WTC11 (cell line): ENCODE results near the gene CAB39.

ENCODE experiments used
- CREB1 ChIP-seq: sonication (generic); formaldehyde crosslinking; IDR thresholded peaks from 2 replicates; pipeline ENCODE4 v1.8.0; 2023; ENCODE audit warnings: mild to moderate bottlenecking, missing genetic modification reagents
- CTCF ChIP-seq: fragments of 200-600 bp; IDR thresholded peaks from 2 replicates; pipeline ENCODE4 v1.8.0; 2022; ENCODE audit warnings: antibody characterized with exemption
- EMX1 ChIP-seq: fragments of 250-450 bp; sonication (Bioruptor Pico); IDR thresholded peaks from 2 replicates; pipeline ENCODE4 v1.8.0; 2021; ENCODE audit warnings: mild to moderate bottlenecking
- FOXP1 ChIP-seq: sonication (generic); formaldehyde crosslinking; IDR thresholded peaks from 2 replicates; pipeline ENCODE4 v1.8.0; 2022; ENCODE audit warnings: missing genetic modification reagents, mild to moderate bottlenecking, moderate library complexity, borderline replicate concordance
- GRHL2 ChIP-seq: fragments of 250-450 bp; sonication (Bioruptor Pico); IDR thresholded peaks from 2 replicates; pipeline ENCODE4 v1.8.0; 2022; ENCODE audit warnings: mild to moderate bottlenecking, moderate library complexity; ENCODE audit not compliant: insufficient replicate concordance, severe bottlenecking
- ZNF121 ChIP-seq: sonication (generic); formaldehyde crosslinking; IDR thresholded peaks from 2 replicates; pipeline ENCODE4 v1.8.0; 2023; ENCODE audit warnings: missing genetic modification reagents
- ZNF219 ChIP-seq: sonication (generic); formaldehyde crosslinking; IDR thresholded peaks from 2 replicates; pipeline ENCODE4 v1.8.0; 2023; ENCODE audit warnings: missing genetic modification reagents, mild to moderate bottlenecking, borderline replicate concordance

- TF ChIP-seq CTCF (no peak), CREB1 (CRISPR knock-in tag) (no peak), GRHL2 (CRISPR knock-in tag) (no peak), FOXP1 (no peak), EMX1 (no peak), ZNF219 (CRISPR knock-in tag) (no peak), ZNF121 (CRISPR knock-in tag) (no peak)
These were observed 47.4 kb upstream of the CAB39 start for GRCh38 chr2:230665263-230665691.
